OCI-LY3 (cell line): ENCODE results near the gene SPCS2.

Experiments
- H2AFZ ChIP-seq: fragments of 200-600, 300-600 bp; shearing (Covaris generic); 2 replicates; pipeline ENCODE4 v1.6.0; 2014; ENCODE audit warnings: antibody characterized with exemption, low read depth, low read length
- H3K27ac ChIP-seq: fragments of 200-600, 300-600 bp; sonication (generic); 2 replicates; pipeline ENCODE4 v1.5.1; 2014; ENCODE audit warnings: mild to moderate bottlenecking, low read length, moderate library complexity, mixed read lengths
- H3K27me3 ChIP-seq: fragments of 200-600, 300-600 bp; sonication (generic); 2 replicates; pipeline ENCODE4 v1.6.1; 2014; ENCODE audit warnings: low read depth, low read length, mixed read lengths
- H3K36me3 ChIP-seq: fragments of 200-600, 300-600 bp; sonication (generic); replicated peaks from 2 replicates; pipeline ENCODE3; 2014; ENCODE audit warnings: low read depth, low read length, mixed read lengths
- H3K4me1 ChIP-seq: fragments of 300-600, 200-600 bp; sonication (generic); 2 replicates; pipeline ENCODE4 v1.6.1; 2014; ENCODE audit warnings: low read length, mixed read lengths
- H3K4me2 ChIP-seq: fragments of 200-600, 300-600 bp; sonication (generic); 2 replicates; pipeline ENCODE4 v1.6.1; 2014; ENCODE audit warnings: low read length, mixed read lengths
- H3K4me3 ChIP-seq: fragments of 300-600, 200-600 bp; sonication (generic); 2 replicates; pipeline ENCODE4 v1.5.1; 2014; ENCODE audit warnings: antibody characterized with exemption, mild to moderate bottlenecking, low read length, moderate library complexity
- H3K79me2 ChIP-seq: fragments of 300-600, 200-600 bp; shearing (Covaris generic); 2 replicates; pipeline ENCODE4 v1.6.1; 2014; ENCODE audit warnings: mild to moderate bottlenecking, low read length, mixed read lengths
- H3K9ac ChIP-seq: fragments of 300-600, 200-600 bp; shearing (Covaris generic); 2 replicates; pipeline ENCODE4 v1.6.0; 2014; ENCODE audit warnings: mild to moderate bottlenecking, low read length, moderate library complexity
- H3K9me3 ChIP-seq: fragments of 200-600, 300-600 bp; shearing (Covaris generic); 2 replicates; pipeline ENCODE4 v1.6.1; 2014; ENCODE audit warnings: low read length, mixed read lengths; ENCODE audit not compliant: insufficient read depth
- H4K20me1 ChIP-seq: fragments of 200-600, 300-600 bp; sonication (generic); 2 replicates; pipeline ENCODE4 v1.6.1; 2016; ENCODE audit warnings: low read length, mixed read lengths; ENCODE audit not compliant: insufficient read depth
- EZH2phosphoT487 ChIP-seq: fragments of 200-600 bp; shearing (Covaris generic); IDR thresholded peaks from 2 replicates; pipeline ENCODE4 v1.6.1; 2018; ENCODE audit warnings: antibody characterized with exemption, mixed run types, low read depth
- TF ChIP-seq, protein P1 (sequence below): fragments of 200-600, 300-600 bp; sonication (generic); IDR thresholded peaks from 2 replicates; pipeline ENCODE4 v1.5.1; 2014; ENCODE audit warnings: antibody characterized with exemption, low read length, low read depth

SPCS2 gene

GRCh38 chr11:74952752-74953151, 3.7 kb downstream of the SPCS2 start:
- peaks cover 44% of the 10 kb centered on the region for H3K36me3 ChIP-seq
- TF ChIP-seq EZH2phosphoT487, result no peak
- TF ChIP-seq, protein P1, sequence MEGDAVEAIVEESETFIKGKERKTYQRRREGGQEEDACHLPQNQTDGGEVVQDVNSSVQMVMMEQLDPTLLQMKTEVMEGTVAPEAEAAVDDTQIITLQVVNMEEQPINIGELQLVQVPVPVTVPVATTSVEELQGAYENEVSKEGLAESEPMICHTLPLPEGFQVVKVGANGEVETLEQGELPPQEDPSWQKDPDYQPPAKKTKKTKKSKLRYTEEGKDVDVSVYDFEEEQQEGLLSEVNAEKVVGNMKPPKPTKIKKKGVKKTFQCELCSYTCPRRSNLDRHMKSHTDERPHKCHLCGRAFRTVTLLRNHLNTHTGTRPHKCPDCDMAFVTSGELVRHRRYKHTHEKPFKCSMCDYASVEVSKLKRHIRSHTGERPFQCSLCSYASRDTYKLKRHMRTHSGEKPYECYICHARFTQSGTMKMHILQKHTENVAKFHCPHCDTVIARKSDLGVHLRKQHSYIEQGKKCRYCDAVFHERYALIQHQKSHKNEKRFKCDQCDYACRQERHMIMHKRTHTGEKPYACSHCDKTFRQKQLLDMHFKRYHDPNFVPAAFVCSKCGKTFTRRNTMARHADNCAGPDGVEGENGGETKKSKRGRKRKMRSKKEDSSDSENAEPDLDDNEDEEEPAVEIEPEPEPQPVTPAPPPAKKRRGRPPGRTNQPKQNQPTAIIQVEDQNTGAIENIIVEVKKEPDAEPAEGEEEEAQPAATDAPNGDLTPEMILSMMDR, result no peak
- H3K79me2 ChIP-seq, result peaks cover 97% of the 10 kb centered on the region
- no peaks in the 10 kb centered on the region for H3K27me3 ChIP-seq
- no peak overlapping the region for H3K27ac ChIP-seq
- H3K9ac ChIP-seq, result no peak overlapping the region
- H3K9me3 ChIP-seq, result no peaks in the 10 kb centered on the region
- H3K4me3 ChIP-seq, result no peak overlapping the region
- H3K4me1 ChIP-seq, result peaks cover 62% of the 10 kb centered on the region
- H2AFZ ChIP-seq, result no peak overlapping the region
- H4K20me1 ChIP-seq, result peaks cover 67% of the 10 kb centered on the region
- H3K4me2 ChIP-seq, result 0 out of 2 replicates have a peak overlapping the region, but pooled peaks have one; percentile 37

GRCh38 chr11:74953451-74953850, 4.4 kb downstream of the SPCS2 start:
- Histone ChIP-seq H3K9me3 (no peaks in the 10 kb centered on the region), H3K4me3 (peak overlapping the region; percentile 8; the same call in 1 of the 2 replicates), H3K79me2 (peaks cover 99% of the 10 kb centered on the region), H3K4me1 (peaks cover 58% of the 10 kb centered on the region), H3K4me2 (peak overlapping the region; percentile 37), H3K27ac (peak overlapping the region; percentile 14), H3K36me3 (peaks cover 48% of the 10 kb centered on the region), H3K27me3 (no peaks in the 10 kb centered on the region), H2AFZ (no peak overlapping the region), H4K20me1 (peaks cover 74% of the 10 kb centered on the region), H3K9ac (no peak overlapping the region)
- no peak for TF ChIP-seq EZH2phosphoT487
- TF ChIP-seq, protein P1, result no peak

DNA sequence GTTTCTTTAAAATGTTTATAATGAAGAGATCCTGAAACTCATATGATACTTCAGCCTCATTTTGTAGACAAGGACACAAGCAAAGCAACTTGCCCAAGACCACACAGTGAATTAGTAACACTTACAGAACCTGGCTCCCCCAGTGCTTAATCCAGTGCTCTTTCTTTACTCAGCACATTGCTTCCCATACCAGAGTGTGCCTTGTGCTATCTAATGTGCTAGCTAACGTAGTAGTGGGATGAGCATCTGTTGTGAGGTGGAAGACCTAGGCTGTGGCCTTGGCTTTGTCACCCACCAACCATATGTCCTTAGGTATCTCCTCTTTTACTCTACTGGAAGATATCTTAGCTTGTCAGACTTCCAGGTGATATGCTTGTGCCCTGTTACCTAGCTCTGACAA, 5.1 kb downstream of the SPCS2 start:
- H2AFZ ChIP-seq, result no peak overlapping the region
- peaks cover 58% of the 10 kb centered on the region for H3K4me1 ChIP-seq
- H3K9me3 ChIP-seq, result no peaks in the 10 kb centered on the region
- no peak for TF ChIP-seq EZH2phosphoT487
- TF ChIP-seq, protein P1, result no peak
- H3K9ac ChIP-seq, result no peak overlapping the region
- peaks cover 99% of the 10 kb centered on the region for H3K79me2 ChIP-seq
- H3K27ac ChIP-seq, result no peak overlapping the region
- no peak overlapping the region for H3K4me3 ChIP-seq
- H4K20me1 ChIP-seq, result peaks cover 82% of the 10 kb centered on the region
- H3K4me2 ChIP-seq, result peak overlapping the region; percentile 37; the same call in 1 of the 2 replicates
- H3K27me3 ChIP-seq, result no peaks in the 10 kb centered on the region
- H3K36me3 ChIP-seq, result peaks cover 55% of the 10 kb centered on the region

GRCh38 chr11:74956397-74957015, 7.4 kb downstream of the SPCS2 start:
- H3K79me2 ChIP-seq, result peaks cover 99% of the 10 kb centered on the region
- TF ChIP-seq, protein P1, result no peak
- TF ChIP-seq EZH2phosphoT487, result no peak
- no peak overlapping the region for H3K27ac ChIP-seq
- H3K9me3 ChIP-seq, result no peaks in the 10 kb centered on the region
- H2AFZ ChIP-seq, result no peak overlapping the region
- peaks cover 51% of the 10 kb centered on the region for H3K36me3 ChIP-seq
- H3K27me3 ChIP-seq, result no peaks in the 10 kb centered on the region
- H3K9ac ChIP-seq, result no peak overlapping the region
- H3K4me1 ChIP-seq, result peaks cover 44% of the 10 kb centered on the region
- no peak overlapping the region for H3K4me3 ChIP-seq
- peaks cover 95% of the 10 kb centered on the region for H4K20me1 ChIP-seq
- H3K4me2 ChIP-seq, result no peak overlapping the region
